Progenitor cell of endocrine pancreas (in vitro differentiated cells): ENCODE data around the gene MAP3K21. TPM values are rescaled to one million over a fixed set of nuclear protein-coding genes. Genes with fewer than 3 reads are reported as not detected.

Source experiments
- DNase-seq: peaks from one replicate; pipeline ENCODE4 v3.0.0; 2021; ENCODE audit warnings: low spot score; ENCODE audit not compliant: unreplicated experiment
- H3K27ac Mint-ChIP-seq: 2 replicates; pipeline ENCODE4 v1.8.0; 2021; ENCODE audit warnings: mild to moderate bottlenecking, moderate library complexity, mixed read lengths
- H3K27me3 Mint-ChIP-seq: 2 replicates; pipeline ENCODE4 v1.8.0; 2021; ENCODE audit warnings: mixed read lengths
- H3K36me3 Mint-ChIP-seq: 2 replicates; pipeline ENCODE4 v1.8.0; 2022; ENCODE audit warnings: mixed read lengths; ENCODE audit not compliant: insufficient read depth
- H3K4me1 Mint-ChIP-seq: 2 replicates; pipeline ENCODE4 v1.8.0; 2021; ENCODE audit warnings: low read depth, mixed read lengths
- H3K4me3 Mint-ChIP-seq: 2 replicates; pipeline ENCODE4 v1.8.0; 2021; ENCODE audit warnings: low read depth, mild to moderate bottlenecking, moderate library complexity, mixed read lengths
- H3K9me3 Mint-ChIP-seq: 2 replicates; pipeline ENCODE4 v1.8.0; 2021; ENCODE audit warnings: low read depth, mixed read lengths
- total RNA-seq: library from RNA; stranded (reverse); gene quantifications from 2 replicates; pipeline ENCODE4 v1.2.1, GENCODE V29; 2021
- TF ChIP-seq, protein P1 (sequence below): fragments of 200-600 bp; sonication (generic); IDR thresholded peaks from one replicate; pipeline ENCODE4 v1.5.0; 2021; ENCODE audit warnings: antibody characterized with exemption, mild to moderate bottlenecking; ENCODE audit not compliant: unreplicated experiment

MAP3K21 gene
- total RNA-seq, 1 donor from 2014 or later = 13.1 TPM

DNA sequence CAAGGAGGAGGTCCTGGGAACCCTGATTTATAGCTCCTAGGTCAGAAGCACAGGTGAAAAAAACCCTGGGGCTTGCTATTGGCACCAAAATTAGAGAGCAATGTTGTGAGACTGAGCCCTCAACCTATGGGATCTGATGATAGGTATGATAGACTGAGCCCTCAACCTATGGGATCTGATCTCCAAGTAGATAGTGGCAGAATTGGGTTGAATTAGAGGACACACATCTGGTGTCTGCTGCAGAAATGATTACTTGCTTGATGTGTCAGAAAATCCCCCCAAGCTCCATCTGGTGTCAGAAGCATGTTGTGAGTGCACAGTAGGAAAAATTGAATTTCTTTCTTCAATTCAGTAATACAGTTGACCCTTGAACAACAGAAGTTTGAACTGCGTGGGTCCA, 62.4 kb downstream of the MAP3K21 start:
- DNase-seq = no peak
- TF ChIP-seq, protein P1, sequence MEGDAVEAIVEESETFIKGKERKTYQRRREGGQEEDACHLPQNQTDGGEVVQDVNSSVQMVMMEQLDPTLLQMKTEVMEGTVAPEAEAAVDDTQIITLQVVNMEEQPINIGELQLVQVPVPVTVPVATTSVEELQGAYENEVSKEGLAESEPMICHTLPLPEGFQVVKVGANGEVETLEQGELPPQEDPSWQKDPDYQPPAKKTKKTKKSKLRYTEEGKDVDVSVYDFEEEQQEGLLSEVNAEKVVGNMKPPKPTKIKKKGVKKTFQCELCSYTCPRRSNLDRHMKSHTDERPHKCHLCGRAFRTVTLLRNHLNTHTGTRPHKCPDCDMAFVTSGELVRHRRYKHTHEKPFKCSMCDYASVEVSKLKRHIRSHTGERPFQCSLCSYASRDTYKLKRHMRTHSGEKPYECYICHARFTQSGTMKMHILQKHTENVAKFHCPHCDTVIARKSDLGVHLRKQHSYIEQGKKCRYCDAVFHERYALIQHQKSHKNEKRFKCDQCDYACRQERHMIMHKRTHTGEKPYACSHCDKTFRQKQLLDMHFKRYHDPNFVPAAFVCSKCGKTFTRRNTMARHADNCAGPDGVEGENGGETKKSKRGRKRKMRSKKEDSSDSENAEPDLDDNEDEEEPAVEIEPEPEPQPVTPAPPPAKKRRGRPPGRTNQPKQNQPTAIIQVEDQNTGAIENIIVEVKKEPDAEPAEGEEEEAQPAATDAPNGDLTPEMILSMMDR = no peak
- Mint-ChIP-seq H3K9me3 (peaks cover 4% of the 10 kb centered on the region), H3K27me3 (peaks cover 9% of the 10 kb centered on the region), H3K4me3 (no peak overlapping the region), H3K4me1 (no peaks in the 10 kb centered on the region), H3K27ac (no peak overlapping the region), H3K36me3 (no peaks in the 10 kb centered on the region)

DNA sequence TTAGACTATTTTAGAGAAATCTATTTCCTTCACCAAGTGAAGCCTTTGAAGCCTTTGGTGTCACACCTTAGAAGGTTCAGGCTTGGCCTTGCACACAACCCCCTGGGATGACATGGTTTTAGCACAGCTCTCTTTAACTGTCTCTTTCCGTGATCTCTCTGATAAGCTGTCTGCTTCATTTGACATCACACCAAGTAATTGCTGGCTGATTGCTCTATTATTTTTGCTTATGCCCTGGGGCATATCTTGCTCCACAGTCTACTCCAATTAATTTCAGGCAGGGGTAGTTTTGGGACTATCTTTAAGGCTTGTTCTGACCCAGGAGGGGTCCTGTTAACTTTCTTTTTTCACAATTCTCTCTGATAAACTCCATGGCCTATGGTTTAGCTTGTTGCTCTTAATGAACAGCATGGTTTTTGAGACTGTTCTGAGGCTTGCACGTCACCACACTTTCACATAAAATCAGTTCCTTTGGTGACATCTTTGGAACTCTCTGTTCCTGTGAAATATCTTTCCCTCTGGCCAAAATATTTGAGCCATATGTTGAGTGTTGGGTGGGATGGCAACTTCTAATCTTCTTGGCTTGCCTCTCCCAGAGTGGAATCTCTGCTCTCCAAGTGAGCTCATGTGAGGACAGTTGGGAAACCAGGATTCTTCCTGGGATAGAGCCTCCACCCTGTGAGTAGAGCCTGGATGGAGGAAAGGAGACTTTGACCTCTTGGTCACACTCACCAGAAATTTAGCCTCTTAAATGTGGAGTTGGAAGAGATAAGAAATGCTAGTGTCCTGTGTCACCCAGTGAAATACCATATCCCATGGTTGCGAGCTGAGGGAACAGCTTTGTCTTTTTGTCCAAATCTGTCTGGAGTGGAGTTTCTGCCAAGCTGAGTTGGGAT, 63.6 kb downstream of the MAP3K21 start:
- no peak overlapping the region for H3K27ac Mint-ChIP-seq
- H3K36me3 Mint-ChIP-seq = no peaks in the 10 kb centered on the region
- DNase-seq = no peak
- H3K9me3 Mint-ChIP-seq = peaks cover 4% of the 10 kb centered on the region
- H3K4me1 Mint-ChIP-seq = no peaks in the 10 kb centered on the region
- peaks cover 9% of the 10 kb centered on the region for H3K27me3 Mint-ChIP-seq
- TF ChIP-seq, protein P1 = no peak
- H3K4me3 Mint-ChIP-seq = no peak overlapping the region

DNA sequence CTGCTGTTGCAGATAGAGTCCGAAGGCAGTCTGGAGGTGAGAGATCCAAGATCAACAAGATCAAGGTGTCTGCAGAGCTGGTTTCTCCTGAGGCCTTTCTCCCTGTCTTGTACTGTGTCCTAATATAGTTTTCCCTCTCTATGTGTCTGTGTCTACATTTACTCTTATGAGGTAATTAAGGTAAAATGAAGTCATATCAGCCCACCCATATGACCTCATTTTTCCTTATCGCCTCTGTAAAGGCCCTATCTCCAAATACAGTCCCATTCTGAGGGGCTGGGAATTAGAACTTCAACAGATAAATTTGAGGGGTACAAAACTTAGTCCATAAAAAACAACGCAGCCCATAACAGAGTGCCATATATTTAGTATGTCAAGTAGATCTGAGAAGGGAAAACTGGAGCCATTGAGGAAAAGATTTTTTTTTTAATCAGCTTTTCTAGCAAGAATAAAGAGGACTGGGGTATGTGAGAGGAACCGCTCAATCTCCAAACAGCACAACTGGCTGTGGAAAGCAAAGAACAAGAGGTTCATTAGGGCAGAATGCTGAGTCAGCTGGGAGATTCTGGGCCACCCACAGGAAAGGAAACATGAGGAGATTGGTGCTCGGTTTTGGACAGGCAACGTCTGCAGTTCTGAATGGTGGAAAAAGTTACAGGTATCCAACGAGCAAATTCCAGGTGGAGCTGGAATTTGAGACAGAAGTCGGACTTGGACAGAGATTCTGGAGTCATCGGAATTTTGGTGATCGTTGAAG, 65.7 kb downstream of the MAP3K21 start:
- H3K4me1 Mint-ChIP-seq = no peaks in the 10 kb centered on the region
- no peaks in the 10 kb centered on the region for H3K36me3 Mint-ChIP-seq

DNA sequence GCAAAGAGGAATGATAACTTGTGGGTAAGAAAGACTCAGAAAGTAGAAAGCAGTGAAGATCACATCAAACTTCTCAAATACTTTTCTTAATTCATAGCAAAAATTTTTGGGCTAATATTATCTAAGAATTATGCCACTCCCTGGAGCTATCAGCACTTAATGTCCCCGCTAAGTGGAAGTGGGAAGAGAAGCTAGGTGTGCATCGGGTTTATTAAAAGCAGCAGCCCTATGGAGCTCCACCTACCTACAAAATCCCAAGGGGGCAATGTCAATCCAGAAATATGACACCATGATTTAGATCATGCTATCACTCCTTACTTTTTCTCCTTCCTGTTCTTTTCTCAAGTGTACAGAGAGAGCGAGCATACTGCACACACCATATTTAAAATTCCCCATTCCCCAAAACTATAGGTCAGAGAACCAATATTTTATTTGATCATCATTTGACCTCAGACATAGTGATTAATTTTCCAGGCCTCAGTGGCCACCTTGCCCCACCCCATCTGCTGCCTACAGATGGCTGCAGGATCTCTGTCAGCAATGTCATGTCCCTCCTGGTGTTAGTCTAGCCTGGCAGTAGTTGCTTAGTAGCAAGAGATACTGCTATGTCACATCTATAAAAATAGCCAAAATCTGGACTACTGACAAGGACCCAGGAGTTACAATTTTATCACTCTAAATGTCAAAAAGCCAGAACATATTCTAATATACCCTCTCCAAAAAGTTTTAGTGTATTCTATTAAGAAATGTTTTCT, 66.6 kb downstream of the MAP3K21 start:
- no peaks in the 10 kb centered on the region for H3K36me3 Mint-ChIP-seq
- H3K27ac Mint-ChIP-seq = no peak overlapping the region
- H3K9me3 Mint-ChIP-seq = no peaks in the 10 kb centered on the region
- DNase-seq = no peak
- peaks cover 9% of the 10 kb centered on the region for H3K27me3 Mint-ChIP-seq
- no peaks in the 10 kb centered on the region for H3K4me1 Mint-ChIP-seq
- TF ChIP-seq, protein P1 = no peak
- no peak overlapping the region for H3K4me3 Mint-ChIP-seq

More for the DNA sequence above, 65.7 kb downstream of the MAP3K21 start:
- no peak for DNase-seq
- Mint-ChIP-seq H3K9me3 (peaks cover 4% of the 10 kb centered on the region), H3K4me3 (no peak overlapping the region), H3K27me3 (peaks cover 9% of the 10 kb centered on the region), H3K27ac (no peak overlapping the region)
- TF ChIP-seq, protein P1 = no peak
